Stimulated activated CD4-positive, alpha-beta T cell treated with anti-CD3 and anti-CD28 coated beads, Interleukin-15, amount 100 ng/mL, for 24 hours (primary cell): ENCODE measurements around the gene DPP6.

Source experiments
- DNase-seq: peaks from one replicate; pipeline ENCODE4 v3.0.0-alpha.2; 2020

The DPP6 gene

GRCh38 chr7:154679379-154680053 lies 627.3 kb downstream of the DPP6 start:
- no peak for DNase-seq

GRCh38 chr7:154680894-154681659 lies 628.9 kb downstream of the DPP6 start:
- DNase-seq, result no peak

- DNase-seq, result no peak
Measured at GRCh38 chr7:154682003-154682402, 629.8 kb downstream of the DPP6 start.

- DNase-seq, result no peak
Measured at GRCh38 chr7:154684666-154685563, 632.7 kb downstream of the DPP6 start.

GRCh38 chr7:154685564-154685901 lies 633.3 kb downstream of the DPP6 start:
- no peak for DNase-seq

GRCh38 chr7:154686305-154686704 lies 634.1 kb downstream of the DPP6 start:
- no peak for DNase-seq

- DNase-seq, result no peak
Measured at GRCh38 chr7:154688952-154689351, 636.8 kb downstream of the DPP6 start.

- DNase-seq, result no peak
Measured at GRCh38 chr7:154690411-154690810, 638.2 kb downstream of the DPP6 start.

GRCh38 chr7:154693661-154694060 lies 641.5 kb downstream of the DPP6 start:
- DNase-seq, result no peak

GRCh38 chr7:154695836-154696235 lies 643.6 kb downstream of the DPP6 start:
- DNase-seq, result no peak

GRCh38 chr7:154696556-154696955 lies 644.4 kb downstream of the DPP6 start:
- DNase-seq, result no peak

- no peak for DNase-seq
Measured at GRCh38 chr7:154698726-154699291, 646.6 kb downstream of the DPP6 start.

GRCh38 chr7:154699417-154699816 lies 647.2 kb downstream of the DPP6 start:
- DNase-seq, result peak; percentile 14

- no peak for DNase-seq
Measured at GRCh38 chr7:154709840-154710520, 657.8 kb downstream of the DPP6 start.

GRCh38 chr7:154720016-154720415 lies 667.8 kb downstream of the DPP6 start:
- no peak for DNase-seq

GRCh38 chr7:154721086-154721485 lies 668.9 kb downstream of the DPP6 start:
- no peak for DNase-seq

GRCh38 chr7:154726368-154726767 lies 674.2 kb downstream of the DPP6 start:
- no peak for DNase-seq

GRCh38 chr7:154729056-154729455 lies 676.9 kb downstream of the DPP6 start:
- no peak for DNase-seq

- no peak for DNase-seq
Measured at GRCh38 chr7:154735766-154736165, 683.6 kb downstream of the DPP6 start.

- no peak for DNase-seq
Measured at GRCh38 chr7:154736389-154736788, 684.2 kb downstream of the DPP6 start.

- DNase-seq, result no peak
Measured at GRCh38 chr7:154738216-154738615, 686.0 kb downstream of the DPP6 start.

GRCh38 chr7:154741131-154741530 lies 688.9 kb downstream of the DPP6 start:
- DNase-seq, result no peak

GRCh38 chr7:154743206-154743605 lies 691.0 kb downstream of the DPP6 start:
- no peak for DNase-seq
